Measurements from ENCODE around the gene NDNF.

The NDNF gene

GRCh38 chr4:121070274-121070673, 2.1 kb downstream of the NDNF start:
- DNase-seq: no peak

- DNase-seq: no peak
Measured at GRCh38 chr4:121069430-121069829, 2.9 kb downstream of the NDNF start.

GRCh38 chr4:121064482-121064881, 7.9 kb downstream of the NDNF start:
- no peak for DNase-seq

- DNase-seq: no peak
Measured at GRCh38 chr4:121062521-121062920, 9.8 kb downstream of the NDNF start.

- DNase-seq: no peak
Measured at GRCh38 chr4:121061861-121062260, 10.5 kb downstream of the NDNF start.

- no peak for DNase-seq
Measured at GRCh38 chr4:121061215-121061614, 11.1 kb downstream of the NDNF start.

- DNase-seq: no peak
Measured at GRCh38 chr4:121057466-121057922, 14.8 kb downstream of the NDNF start.

- DNase-seq: no peak
Measured at GRCh38 chr4:121056066-121056465, 16.3 kb downstream of the NDNF start.

- DNase-seq: no peak
Measured at GRCh38 chr4:121054373-121054772, 18.0 kb downstream of the NDNF start.

- DNase-seq: no peak
Measured at GRCh38 chr4:121053601-121054143, 18.7 kb downstream of the NDNF start.

- no peak for DNase-seq
Measured at GRCh38 chr4:121050300-121050699, 22.0 kb downstream of the NDNF start.

- DNase-seq: no peak
Measured at GRCh38 chr4:121049072-121049599, 23.2 kb downstream of the NDNF start.

GRCh38 chr4:121048165-121048564, 24.2 kb downstream of the NDNF start:
- DNase-seq: no peak

- peak; percentile 82 for DNase-seq
Measured at GRCh38 chr4:121041307-121042090, 30.8 kb downstream of the NDNF start.

GRCh38 chr4:121034017-121034416, 38.3 kb downstream of the NDNF start:
- no peak for DNase-seq

GRCh38 chr4:121030711-121031110, 41.6 kb downstream of the NDNF start:
- no peak for DNase-seq

- no peak for DNase-seq
Measured at GRCh38 chr4:121030131-121030530, 42.2 kb downstream of the NDNF start.

GRCh38 chr4:121026034-121026433, 46.3 kb downstream of the NDNF start:
- no peak for DNase-seq

GRCh38 chr4:121025540-121025939, 46.8 kb downstream of the NDNF start:
- DNase-seq: no peak

- no peak for DNase-seq
Measured at GRCh38 chr4:121018543-121018942, 53.8 kb downstream of the NDNF start.

GRCh38 chr4:121016611-121017010, 55.7 kb downstream of the NDNF start:
- no peak for DNase-seq

- no peak for DNase-seq
Measured at GRCh38 chr4:121015421-121015820, 56.9 kb downstream of the NDNF start.

GRCh38 chr4:121014544-121014943, 57.8 kb downstream of the NDNF start:
- DNase-seq: no peak

GRCh38 chr4:121011780-121012340, 60.5 kb downstream of the NDNF start:
- no peak for DNase-seq
